Fibroblast of mammary gland (primary cell): ENCODE results near the gene DCAF8.
A peak's percentile ranks its signal among the peaks of the same experiment; 100 is the strongest.

ENCODE experiments used
- DNase-seq: peaks from one replicate; pipeline ENCODE4 v3.0.0-alpha.2; 2010; ENCODE audit warnings: low read depth
- H3K4me3 ChIP-seq: 2 replicates; pipeline ENCODE4 v1.5.1; 2011; ENCODE audit warnings: low read depth, mild to moderate bottlenecking, low read length, moderate library complexity; ENCODE audit not compliant: control insufficient read depth
- CTCF ChIP-seq: conservative IDR thresholded peaks from 2 replicates; pipeline ENCODE4 v1.5.1; 2011; ENCODE audit warnings: low read depth, low read length, inconsistent platforms; ENCODE audit not compliant: control insufficient read depth, insufficient read depth

DCAF8 gene

GRCh38 chr1:160261893-160262794 is at the start of gene DCAF8:
DCAF8 (minus strand) TSS chr1:160262549; CDS start chr1:160244008, 18,541 bp downstream.
- H3K4me3 ChIP-seq: peak within 1 kb of the TSS; percentile 100
- no peak for TF ChIP-seq CTCF
- DNase-seq: peak; percentile 96

- TF ChIP-seq CTCF: no peak
- peak; percentile 24 for DNase-seq
- no peak overlapping the region for H3K4me3 ChIP-seq
Observed at GRCh38 chr1:160309571-160309970, 47.2 kb upstream of the DCAF8 start.

GRCh38 chr1:160309185-160309557 is 46.8 kb upstream of the DCAF8 start:
- TF ChIP-seq CTCF: no peak
- DNase-seq: peak; percentile 71
- H3K4me3 ChIP-seq: no peak overlapping the region

GRCh38 chr1:160308451-160309184 is 46.3 kb upstream of the DCAF8 start:
- no peak for TF ChIP-seq CTCF
- peak; percentile 14 for DNase-seq
- H3K4me3 ChIP-seq: no peak overlapping the region

- H3K4me3 ChIP-seq: no peak overlapping the region
- no peak for TF ChIP-seq CTCF
- no peak for DNase-seq
Observed at GRCh38 chr1:160307118-160307791, 44.9 kb upstream of the DCAF8 start.

- no peak for DNase-seq
- H3K4me3 ChIP-seq: no peak overlapping the region
- no peak for TF ChIP-seq CTCF
Observed at GRCh38 chr1:160300173-160300572, 37.8 kb upstream of the DCAF8 start.
